ENCODE results near the gene SLC17A7.
A peak's percentile ranks its signal among the peaks of the same experiment; 100 is the strongest.
"Not testable (repeated sequence)": the region's sequence is repeated elsewhere in the genome, so short reads cannot be mapped to it uniquely, and the experiment has no call there.

The SLC17A7 gene

GRCh38 chr19:49475191-49475917 is 34.0 kb upstream of the SLC17A7 start:
- Mint-ChIP-seq H3K4me1 (ENCODE audit: low read depth) (peaks cover 61% of the 10 kb centered on the region), H3K4me3 (peak overlapping the region; percentile 86), H3K36me3 (ENCODE audit: low read depth) (peaks cover 13% of the 10 kb centered on the region), H3K27me3 (no peaks in the 10 kb centered on the region), H3K9me3 (no peaks in the 10 kb centered on the region), H3K27ac (peak overlapping the region; percentile 89)

GRCh38 chr19:49474542-49474924 is 33.2 kb upstream of the SLC17A7 start:
- no peaks in the 10 kb centered on the region for H3K9me3 Mint-ChIP-seq

GRCh38 chr19:49473868-49474541 is 32.7 kb upstream of the SLC17A7 start, which contains the start of gene FLT3LG:
FLT3LG (plus strand) TSS chr19:49474215; CDS start chr19:49474640, 425 bp downstream.
- Mint-ChIP-seq H3K27ac (peak within 1 kb of the TSS; percentile 89), H3K27me3 (no peaks in the 10 kb centered on the region), H3K36me3 (ENCODE audit: low read depth) (peaks cover 7% of the 10 kb centered on the region), H3K4me1 (ENCODE audit: low read depth) (peaks cover 72% of the 10 kb centered on the region), H3K4me3 (peak within 1 kb of the TSS; percentile 86), H3K9me3 (no peaks in the 10 kb centered on the region)

More at GRCh38 chr19:49474542-49474924, 33.2 kb upstream of the SLC17A7 start:
- Mint-ChIP-seq H3K36me3 (ENCODE audit: low read depth) (peaks cover 8% of the 10 kb centered on the region), H3K4me1 (ENCODE audit: low read depth) (peaks cover 69% of the 10 kb centered on the region), H3K27me3 (no peaks in the 10 kb centered on the region), H3K4me3 (peak overlapping the region; percentile 86), H3K27ac (peak overlapping the region; percentile 89)

GRCh38 chr19:49473501-49473867 is 32.2 kb upstream of the SLC17A7 start:
- H3K4me3 Mint-ChIP-seq: peak overlapping the region; percentile 86
- not testable (repeated sequence) for H3K27me3 Mint-ChIP-seq, H3K9me3 Mint-ChIP-seq

GRCh38 chr19:49472936-49473335 is 31.6 kb upstream of the SLC17A7 start:
- H3K27me3 Mint-ChIP-seq: no peaks in the 10 kb centered on the region
- H3K27ac Mint-ChIP-seq: peak overlapping the region; percentile 85
- H3K36me3 Mint-ChIP-seq (ENCODE audit: low read depth): peaks cover 8% of the 10 kb centered on the region
- H3K4me3 Mint-ChIP-seq: peak overlapping the region; percentile 86
- H3K4me1 Mint-ChIP-seq (ENCODE audit: low read depth): peaks cover 77% of the 10 kb centered on the region
- H3K9me3 Mint-ChIP-seq: no peaks in the 10 kb centered on the region

More at GRCh38 chr19:49473501-49473867, 32.2 kb upstream of the SLC17A7 start:
- Mint-ChIP-seq H3K27ac (peak overlapping the region; percentile 85), H3K4me1 (ENCODE audit: low read depth) (peaks cover 74% of the 10 kb centered on the region)
- not testable (repeated sequence) for H3K36me3 Mint-ChIP-seq (ENCODE audit: low read depth)

- Mint-ChIP-seq H3K27ac (peak overlapping the region; percentile 74), H3K27me3 (no peaks in the 10 kb centered on the region), H3K4me1 (ENCODE audit: low read depth) (peaks cover 62% of the 10 kb centered on the region)
These were observed 29.3 kb upstream of the SLC17A7 start for GRCh38 chr19:49470615-49470978.

GRCh38 chr19:49469828-49470614 is 28.7 kb upstream of the SLC17A7 start:
- no peaks in the 10 kb centered on the region for H3K9me3 Mint-ChIP-seq
- no peaks in the 10 kb centered on the region for H3K27me3 Mint-ChIP-seq
- peak overlapping the region; percentile 41 for H3K4me3 Mint-ChIP-seq
- peaks cover 57% of the 10 kb centered on the region for H3K4me1 Mint-ChIP-seq (ENCODE audit: low read depth)
- peaks cover 5% of the 10 kb centered on the region for H3K36me3 Mint-ChIP-seq (ENCODE audit: low read depth)
- peak overlapping the region; percentile 74 for H3K27ac Mint-ChIP-seq

More at GRCh38 chr19:49470615-49470978, 29.3 kb upstream of the SLC17A7 start:
- H3K4me3 Mint-ChIP-seq: peak overlapping the region; percentile 41
- no peaks in the 10 kb centered on the region for H3K9me3 Mint-ChIP-seq
- H3K36me3 Mint-ChIP-seq (ENCODE audit: low read depth): peaks cover 3% of the 10 kb centered on the region

- Mint-ChIP-seq H3K27ac (peak overlapping the region; percentile 93), H3K4me1 (ENCODE audit: low read depth) (peaks cover 52% of the 10 kb centered on the region), H3K27me3 (no peaks in the 10 kb centered on the region), H3K9me3 (no peaks in the 10 kb centered on the region), H3K4me3 (peak overlapping the region; percentile 60), H3K36me3 (ENCODE audit: low read depth) (peaks cover 10% of the 10 kb centered on the region)
These were observed 27.6 kb upstream of the SLC17A7 start for GRCh38 chr19:49468746-49469447.

GRCh38 chr19:49468199-49468598 is 26.9 kb upstream of the SLC17A7 start:
- Mint-ChIP-seq H3K4me1 (ENCODE audit: low read depth) (peaks cover 45% of the 10 kb centered on the region), H3K4me3 (no peak overlapping the region), H3K9me3 (no peaks in the 10 kb centered on the region), H3K27ac (no peak overlapping the region), H3K27me3 (no peaks in the 10 kb centered on the region), H3K36me3 (ENCODE audit: low read depth) (peaks cover 10% of the 10 kb centered on the region)

- Mint-ChIP-seq H3K36me3 (ENCODE audit: low read depth) (peaks cover 10% of the 10 kb centered on the region), H3K27ac (no peak overlapping the region), H3K4me3 (no peak overlapping the region), H3K27me3 (no peaks in the 10 kb centered on the region), H3K9me3 (no peaks in the 10 kb centered on the region), H3K4me1 (ENCODE audit: low read depth) (peaks cover 20% of the 10 kb centered on the region)
These were observed 24.0 kb upstream of the SLC17A7 start for GRCh38 chr19:49465371-49465770.

GRCh38 chr19:49463960-49464740 is 22.8 kb upstream of the SLC17A7 start:
- H3K4me1 Mint-ChIP-seq (ENCODE audit: low read depth): peaks cover 9% of the 10 kb centered on the region
- no peaks in the 10 kb centered on the region for H3K27me3 Mint-ChIP-seq
- H3K36me3 Mint-ChIP-seq (ENCODE audit: low read depth): peaks cover 10% of the 10 kb centered on the region
- no peaks in the 10 kb centered on the region for H3K9me3 Mint-ChIP-seq
- H3K4me3 Mint-ChIP-seq: no peak overlapping the region
- H3K27ac Mint-ChIP-seq: no peak overlapping the region

GRCh38 chr19:49462492-49462891 is 21.2 kb upstream of the SLC17A7 start:
- Mint-ChIP-seq H3K27ac (no peak overlapping the region), H3K4me1 (ENCODE audit: low read depth) (no peaks in the 10 kb centered on the region), H3K9me3 (no peaks in the 10 kb centered on the region), H3K27me3 (no peaks in the 10 kb centered on the region), H3K36me3 (ENCODE audit: low read depth) (peaks cover 7% of the 10 kb centered on the region), H3K4me3 (no peak overlapping the region)

GRCh38 chr19:49461656-49462055 is 20.3 kb upstream of the SLC17A7 start:
- no peaks in the 10 kb centered on the region for H3K9me3 Mint-ChIP-seq
- H3K27me3 Mint-ChIP-seq: no peaks in the 10 kb centered on the region
- peaks cover 13% of the 10 kb centered on the region for H3K36me3 Mint-ChIP-seq (ENCODE audit: low read depth)
- H3K4me1 Mint-ChIP-seq (ENCODE audit: low read depth): peaks cover 3% of the 10 kb centered on the region
- no peak overlapping the region for H3K4me3 Mint-ChIP-seq
- H3K27ac Mint-ChIP-seq: no peak overlapping the region

- H3K36me3 Mint-ChIP-seq (ENCODE audit: low read depth): peaks cover 15% of the 10 kb centered on the region
- H3K9me3 Mint-ChIP-seq; H3K27me3 Mint-ChIP-seq; H3K4me1 Mint-ChIP-seq (ENCODE audit: low read depth); H3K27ac Mint-ChIP-seq; H3K4me3 Mint-ChIP-seq: not testable (repeated sequence)
These were observed 19.8 kb upstream of the SLC17A7 start for GRCh38 chr19:49461130-49461529.
